Stimulated activated CD4-positive, alpha-beta T cell treated with anti-CD3 and anti-CD28 coated beads, Interleukin-15, amount 100 ng/mL, for 1 hour (primary cell): ENCODE data around the gene PPP1R12B.
"Not testable (repeated sequence)": the region's sequence is repeated elsewhere in the genome, so short reads cannot be mapped to it uniquely, and the experiment has no call there.

Experiments used
- DNase-seq, 2 donors: peaks; one replicate each; pipeline ENCODE4 v3.0.0-alpha.2; 2020; ENCODE audit warnings: low read depth in 1 of 2, low spot score in 1 of 2

The PPP1R12B gene

GRCh38 chr1:202480640-202481039, 132.1 kb downstream of the PPP1R12B start:
- DNase-seq = not testable (repeated sequence)

- DNase-seq = not testable (repeated sequence)
These were observed 134.9 kb downstream of the PPP1R12B start for GRCh38 chr1:202483362-202483761.

GRCh38 chr1:202484032-202484431, 135.5 kb downstream of the PPP1R12B start:
- not testable (repeated sequence) for DNase-seq

- DNase-seq = not testable (repeated sequence)
These were observed 136.3 kb downstream of the PPP1R12B start for GRCh38 chr1:202484820-202485219.

- DNase-seq = not testable (repeated sequence)
These were observed 139.7 kb downstream of the PPP1R12B start for GRCh38 chr1:202488178-202488649.

GRCh38 chr1:202489101-202489500, 140.6 kb downstream of the PPP1R12B start:
- not testable (repeated sequence) for DNase-seq

- not testable (repeated sequence) for DNase-seq
These were observed 144.6 kb downstream of the PPP1R12B start for GRCh38 chr1:202493112-202493511.

- no peak for DNase-seq
These were observed 150.0 kb downstream of the PPP1R12B start for GRCh38 chr1:202498542-202498941.

GRCh38 chr1:202499997-202500396, 151.5 kb downstream of the PPP1R12B start:
- DNase-seq = not testable (repeated sequence)

- no peak for DNase-seq
These were observed 152.8 kb downstream of the PPP1R12B start for GRCh38 chr1:202501281-202501680.

- DNase-seq = no peak
These were observed 156.9 kb downstream of the PPP1R12B start for GRCh38 chr1:202505356-202505755.

GRCh38 chr1:202505880-202506575, 157.5 kb downstream of the PPP1R12B start:
- not testable (repeated sequence) for DNase-seq

GRCh38 chr1:202508863-202509262, 160.4 kb downstream of the PPP1R12B start:
- DNase-seq = not testable (repeated sequence)

GRCh38 chr1:202513875-202514274, 165.4 kb downstream of the PPP1R12B start:
- DNase-seq = not testable (repeated sequence)

- no peak for DNase-seq
These were observed 168.0 kb downstream of the PPP1R12B start for GRCh38 chr1:202516434-202516877.

- DNase-seq = not testable (repeated sequence)
These were observed 168.6 kb downstream of the PPP1R12B start for GRCh38 chr1:202517146-202517545.

- DNase-seq = not testable (repeated sequence)
These were observed 169.7 kb downstream of the PPP1R12B start for GRCh38 chr1:202518180-202518579.

- DNase-seq = not testable (repeated sequence)
These were observed 170.4 kb downstream of the PPP1R12B start for GRCh38 chr1:202518905-202519304.

- not testable (repeated sequence) for DNase-seq
These were observed 171.8 kb downstream of the PPP1R12B start for GRCh38 chr1:202520129-202520856.

- not testable (repeated sequence) for DNase-seq
These were observed 172.3 kb downstream of the PPP1R12B start for GRCh38 chr1:202520857-202521216.

- not testable (repeated sequence) for DNase-seq
These were observed 173.0 kb downstream of the PPP1R12B start for GRCh38 chr1:202521484-202521883.

- DNase-seq = no peak
These were observed 173.4 kb downstream of the PPP1R12B start for GRCh38 chr1:202521886-202522285.
